AG10803 (cell line): Measurements from ENCODE around the gene TSPYL6.

ENCODE experiments used
- DNase-seq: peaks from one replicate; pipeline ENCODE4 v3.0.0; 2010; ENCODE audit warnings: low read depth
- H3K4me3 ChIP-seq: 2 replicates; pipeline ENCODE4 v1.5.1; 2011; ENCODE audit warnings: mild to moderate bottlenecking, low read length, control low read depth
- CTCF ChIP-seq: conservative IDR thresholded peaks from 2 replicates; pipeline ENCODE4 v1.5.1; 2011; ENCODE audit warnings: mild to moderate bottlenecking, low read length, control low read depth, inconsistent platforms

TSPYL6 gene

GRCh38 chr2:54213082-54213481 is 42.9 kb downstream of the TSPYL6 start:
- no peak for TF ChIP-seq CTCF
- no peak for DNase-seq
- H3K4me3 ChIP-seq, result no peak overlapping the region

DNA sequence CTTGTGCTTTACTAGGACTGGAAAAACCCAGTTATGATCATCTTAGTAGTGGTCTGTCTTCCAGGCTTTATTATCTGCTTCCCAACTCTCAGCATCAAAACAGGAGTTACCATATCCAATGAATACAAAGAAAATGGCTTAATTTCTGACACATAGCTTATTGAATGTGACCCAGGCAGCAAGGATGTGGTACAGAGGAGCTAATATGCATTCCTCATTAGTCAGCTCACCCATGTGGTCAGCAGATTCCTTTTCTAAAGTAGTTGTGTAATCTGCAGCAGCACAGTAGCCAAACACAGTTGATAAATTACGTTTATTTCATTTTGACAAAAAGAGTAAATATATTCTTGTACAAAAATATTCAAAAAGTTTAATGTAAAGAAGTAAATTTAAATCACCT is 43.6 kb downstream of the TSPYL6 start:
- TF ChIP-seq CTCF, result no peak
- DNase-seq, result peak; percentile 95
- H3K4me3 ChIP-seq, result no peak overlapping the region

- TF ChIP-seq CTCF, result no peak
- DNase-seq, result peak; percentile 12
- H3K4me3 ChIP-seq, result no peak overlapping the region
Observed at GRCh38 chr2:54209379-54209778, 46.6 kb downstream of the TSPYL6 start.

- no peak for TF ChIP-seq CTCF
- H3K4me3 ChIP-seq, result no peak overlapping the region
- peak; percentile 74 for DNase-seq
Observed at GRCh38 chr2:54208364-54209240, 47.4 kb downstream of the TSPYL6 start.

- no peak overlapping the region for H3K4me3 ChIP-seq
- TF ChIP-seq CTCF, result no peak
- DNase-seq, result no peak
Observed at GRCh38 chr2:54207666-54208195, 48.3 kb downstream of the TSPYL6 start.

GRCh38 chr2:54206596-54206995 is 49.4 kb downstream of the TSPYL6 start:
- H3K4me3 ChIP-seq, result no peak overlapping the region
- peak; percentile 39 for DNase-seq
- TF ChIP-seq CTCF, result peak; percentile 64

- DNase-seq, result peak; percentile 35
- no peak for TF ChIP-seq CTCF
- no peak overlapping the region for H3K4me3 ChIP-seq
Observed at GRCh38 chr2:54204476-54204875, 51.6 kb downstream of the TSPYL6 start.
